Fibroblast of lung (primary cell): ENCODE measurements around the gene DPM1.

Experiments used
- CTCF ChIP-seq, 2 donors: IDR thresholded peaks in 1 of 2; conservative IDR thresholded peaks in 1 of 2; 1 replicate in 1 of 2; 2 replicates in 1 of 2; pipeline ENCODE4 v1.5.1; 2011 to 2012; ENCODE audit warnings: low read length in 2 of 2, control low read depth in 1 of 2, inconsistent platforms in 1 of 2, low read depth in 1 of 2, mild to moderate bottlenecking in 1 of 2
- EZH2 ChIP-seq: IDR thresholded peaks from 2 replicates; pipeline ENCODE4 v1.5.1; 2012; ENCODE audit warnings: low read length, control low read depth, mild to moderate bottlenecking; ENCODE audit errors: missing control alignments

GRCh38 chr20:51002633-51003032 lies 44.3 kb upstream of the DPM1 start:
- TF ChIP-seq EZH2, result no peak
- no peak for TF ChIP-seq CTCF (conservative IDR thresholded peaks at IDR 0.05 in 1 of 2, IDR thresholded peaks at IDR 0.05 in 1 of 2; ENCODE audit: low read depth in 1 of 2, low read length in 2 of 2)
